ENCODE measurements around the gene CYB5D1. TPM values are rescaled to one million over a fixed set of nuclear protein-coding genes. Genes with fewer than 3 reads are reported as not detected.

CYB5D1 gene
- polyA plus RNA-seq, 1 donor (not counting 4 experiments of a cell fraction or from before 2014, with no cell fraction given), result 14.8 TPM

DNA sequence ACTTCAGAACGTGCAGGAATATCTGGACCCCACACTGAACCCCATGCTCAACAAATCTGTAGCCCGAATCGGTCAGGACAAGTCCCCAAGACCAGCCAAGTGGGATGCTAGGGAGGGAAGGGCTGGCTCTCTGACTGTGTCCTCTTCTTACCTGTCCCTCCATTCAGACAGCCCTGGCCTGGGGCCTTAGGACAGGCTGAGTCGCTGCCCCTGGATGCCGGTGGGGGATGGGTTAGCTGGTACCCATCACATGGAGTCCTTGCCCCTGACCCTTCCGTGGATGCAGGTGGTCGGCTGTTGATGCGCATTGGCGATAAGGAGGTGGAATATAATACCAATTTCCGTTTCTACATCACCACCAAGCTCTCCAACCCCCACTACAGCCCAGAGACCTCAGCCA lies 39.8 kb upstream of the CYB5D1 start:
- H3K79me2 ChIP-seq (ENCODE audit: control insufficient read depth, insufficient read depth, low read length), result no peaks in the 10 kb centered on the region
- H3K4me3 ChIP-seq (ENCODE audit: control insufficient read depth in 2 of 3, extremely low read depth in 1 of 3, insufficient read depth in 2 of 3, low read depth in 1 of 3, low read length in 3 of 3), result no peak overlapping the region
- DNase-seq (ENCODE audit: low read depth, low spot score), result no peak
- H3K9ac ChIP-seq (ENCODE audit: control insufficient read depth, extremely low read depth, insufficient read depth, low read length), result no peak overlapping the region
- dilution Hi-C loops (cut with MboI; ENCODE audit: extremely low pct_ligation_motif_present, low sequenced_read_pairs), result no loop called here
- H2AFZ ChIP-seq (ENCODE audit: control insufficient read depth, low read length), result no peak overlapping the region
- H3K36me3 ChIP-seq (ENCODE audit: control insufficient read depth in 2 of 2, extremely low read depth in 1 of 2, insufficient read depth in 2 of 2, low read length in 2 of 2), result no peaks in the 10 kb centered on the region
- H3K9me1 ChIP-seq (ENCODE audit: control insufficient read depth, extremely low read depth, insufficient read depth, low read length), result no peaks in the 10 kb centered on the region
- H4K20me1 ChIP-seq (ENCODE audit: control insufficient read depth, extremely low read depth, insufficient read depth, low read length), result no peaks in the 10 kb centered on the region
- FAIRE-seq, result no peak
- no peaks in the 10 kb centered on the region for H3K27me3 ChIP-seq (ENCODE audit: control insufficient read depth, extremely low read depth, insufficient read depth, low read length)
- H3K4me2 ChIP-seq (ENCODE audit: control insufficient read depth, extremely low read depth, insufficient read depth, low read depth, low read length), result no peak overlapping the region
- H3K27ac ChIP-seq (ENCODE audit: control insufficient read depth, insufficient read depth, low read length), result no peak overlapping the region
- no peaks in the 10 kb centered on the region for H3K4me1 ChIP-seq (ENCODE audit: control insufficient read depth, extremely low read depth, insufficient read depth, low read length)
- no peaks in the 10 kb centered on the region for H3K9me3 ChIP-seq (ENCODE audit: control insufficient read depth, low read depth, low read length)
- TF ChIP-seq, protein P1, sequence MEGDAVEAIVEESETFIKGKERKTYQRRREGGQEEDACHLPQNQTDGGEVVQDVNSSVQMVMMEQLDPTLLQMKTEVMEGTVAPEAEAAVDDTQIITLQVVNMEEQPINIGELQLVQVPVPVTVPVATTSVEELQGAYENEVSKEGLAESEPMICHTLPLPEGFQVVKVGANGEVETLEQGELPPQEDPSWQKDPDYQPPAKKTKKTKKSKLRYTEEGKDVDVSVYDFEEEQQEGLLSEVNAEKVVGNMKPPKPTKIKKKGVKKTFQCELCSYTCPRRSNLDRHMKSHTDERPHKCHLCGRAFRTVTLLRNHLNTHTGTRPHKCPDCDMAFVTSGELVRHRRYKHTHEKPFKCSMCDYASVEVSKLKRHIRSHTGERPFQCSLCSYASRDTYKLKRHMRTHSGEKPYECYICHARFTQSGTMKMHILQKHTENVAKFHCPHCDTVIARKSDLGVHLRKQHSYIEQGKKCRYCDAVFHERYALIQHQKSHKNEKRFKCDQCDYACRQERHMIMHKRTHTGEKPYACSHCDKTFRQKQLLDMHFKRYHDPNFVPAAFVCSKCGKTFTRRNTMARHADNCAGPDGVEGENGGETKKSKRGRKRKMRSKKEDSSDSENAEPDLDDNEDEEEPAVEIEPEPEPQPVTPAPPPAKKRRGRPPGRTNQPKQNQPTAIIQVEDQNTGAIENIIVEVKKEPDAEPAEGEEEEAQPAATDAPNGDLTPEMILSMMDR (optimal IDR thresholded peaks at IDR 0.05 in 1 of 3, IDR thresholded peaks at IDR 0.05 in 1 of 3, conservative IDR thresholded peaks at IDR 0.05 in 1 of 3; ENCODE audit: extremely low read depth in 1 of 3, insufficient read depth in 2 of 3, low read length in 3 of 3), result no peak
- TF ChIP-seq EZH2 (IDR thresholded peaks at IDR 0.05; ENCODE audit: low read length), result no peak

DNA sequence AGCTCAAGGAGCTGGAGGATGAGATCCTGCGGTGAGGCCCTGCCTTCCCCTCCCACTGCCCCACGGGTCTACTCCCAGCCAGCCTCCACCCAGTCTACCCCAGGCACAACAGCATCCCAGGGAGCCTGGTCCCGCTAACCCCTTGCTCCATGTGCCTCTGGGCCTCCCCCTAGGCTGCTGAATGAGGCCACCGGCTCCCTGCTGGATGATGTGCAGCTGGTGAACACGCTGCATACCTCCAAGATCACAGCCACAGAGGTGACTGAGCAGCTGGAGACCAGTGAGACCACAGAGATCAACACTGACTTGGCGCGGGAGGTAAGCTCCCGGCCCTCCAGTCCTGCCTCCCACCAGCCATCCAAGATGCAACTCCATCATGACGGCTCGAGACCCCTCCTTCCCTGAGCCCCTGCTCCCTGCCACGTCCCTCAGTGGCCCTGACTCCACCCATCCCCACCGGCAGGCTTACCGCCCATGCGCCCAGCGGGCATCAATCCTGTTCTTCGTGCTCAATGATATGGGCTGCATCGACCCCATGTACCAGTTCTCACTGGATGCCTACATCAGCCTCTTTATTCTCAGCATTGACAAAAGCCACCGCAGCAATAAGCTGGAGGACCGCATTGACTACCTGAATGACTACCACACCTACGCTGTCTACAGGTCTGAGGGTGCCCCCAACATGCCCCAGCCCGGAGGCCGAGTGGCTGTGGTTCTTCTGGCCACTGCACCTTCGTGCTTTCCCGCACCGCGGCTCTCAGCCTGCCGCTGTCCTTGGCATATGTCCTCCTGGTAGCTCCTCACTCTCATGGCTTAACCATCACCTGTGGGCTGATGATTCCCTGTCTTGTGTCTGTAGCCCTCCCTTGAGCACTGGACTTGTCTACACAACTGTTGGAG lies 38.8 kb upstream of the CYB5D1 start:
- dilution Hi-C loops (cut with MboI; ENCODE audit: extremely low pct_ligation_motif_present, low sequenced_read_pairs), result no loop called here
- DNase-seq (ENCODE audit: low read depth, low spot score) (no peak), FAIRE-seq (no peak)
- Histone ChIP-seq H4K20me1 (ENCODE audit: control insufficient read depth, extremely low read depth, insufficient read depth, low read length) (no peaks in the 10 kb centered on the region), H3K9ac (ENCODE audit: control insufficient read depth, extremely low read depth, insufficient read depth, low read length) (no peak overlapping the region), H3K79me2 (ENCODE audit: control insufficient read depth, insufficient read depth, low read length) (no peaks in the 10 kb centered on the region), H3K27me3 (ENCODE audit: control insufficient read depth, extremely low read depth, insufficient read depth, low read length) (no peaks in the 10 kb centered on the region), H3K4me3 (ENCODE audit: control insufficient read depth in 2 of 3, extremely low read depth in 1 of 3, insufficient read depth in 2 of 3, low read depth in 1 of 3, low read length in 3 of 3) (no peak overlapping the region), H3K4me1 (ENCODE audit: control insufficient read depth, extremely low read depth, insufficient read depth, low read length) (no peaks in the 10 kb centered on the region), H3K27ac (ENCODE audit: control insufficient read depth, insufficient read depth, low read length) (no peak overlapping the region), H3K9me3 (ENCODE audit: control insufficient read depth, low read depth, low read length) (no peaks in the 10 kb centered on the region), H2AFZ (ENCODE audit: control insufficient read depth, low read length) (no peak overlapping the region), H3K36me3 (ENCODE audit: control insufficient read depth in 2 of 2, extremely low read depth in 1 of 2, insufficient read depth in 2 of 2, low read length in 2 of 2) (no peaks in the 10 kb centered on the region), H3K4me2 (ENCODE audit: control insufficient read depth, extremely low read depth, insufficient read depth, low read depth, low read length) (no peak overlapping the region), H3K9me1 (ENCODE audit: control insufficient read depth, extremely low read depth, insufficient read depth, low read length) (no peaks in the 10 kb centered on the region)
- TF ChIP-seq, protein P1 (optimal IDR thresholded peaks at IDR 0.05 in 1 of 3, IDR thresholded peaks at IDR 0.05 in 1 of 3, conservative IDR thresholded peaks at IDR 0.05 in 1 of 3; ENCODE audit: extremely low read depth in 1 of 3, insufficient read depth in 2 of 3, low read length in 3 of 3), result no peak
- TF ChIP-seq EZH2 (IDR thresholded peaks at IDR 0.05; ENCODE audit: low read length), result no peak
